Peyer's patch (tissue), 4 donors: Measurements from ENCODE around the gene ST6GAL1. TPM values are rescaled to one million over a fixed set of nuclear protein-coding genes. Genes with fewer than 3 reads are reported as not detected.

Source experiments
- DNase-seq, 3 donors: peaks; one replicate each; pipeline ENCODE4 v3.0.0-alpha.2; 2017 to 2019
- H3K27ac ChIP-seq, 4 donors: fragments of 200-600 bp; sonication (generic); one replicate each; pipeline ENCODE4 v1.5.1; 2016 to 2019
- H3K27me3 ChIP-seq, 2 donors: fragments of 200-600 bp; sonication (generic); one replicate each; pipeline ENCODE4 v1.5.1; 2019
- H3K36me3 ChIP-seq, 3 donors: fragments of 200-600 bp; sonication (generic); one replicate each; pipeline ENCODE4 v1.5.1; 2016 to 2019
- H3K4me1 ChIP-seq, 4 donors: fragments of 200-600 bp; sonication (generic); one replicate each; pipeline ENCODE4 v1.5.1; 2016 to 2019
- H3K4me3 ChIP-seq, 4 donors: fragments of 200-600 bp; sonication (generic); 1 replicate in 3 of 4; 2 replicates in 1 of 4; pipeline ENCODE4 v1.5.1; 2016 to 2019; ENCODE audit warnings: mild to moderate bottlenecking in 1 of 4
- H3K9me3 ChIP-seq, 4 donors: fragments of 200-600 bp; sonication (generic); one replicate each; pipeline ENCODE4 v1.5.1; 2016 to 2019; ENCODE audit warnings: mild to moderate bottlenecking in 1 of 4
- CTCF ChIP-seq, 6 experiments: fragments of 450-650 bp in 4 of 6; fragments of 200-600 bp in 2 of 6; sonication (generic) in 1 of 6; IDR thresholded peaks; one replicate each; pipeline ENCODE4 v1.5.1; 2017 to 2019; ENCODE audit warnings: antibody characterized with exemption in 6 of 6, mild to moderate bottlenecking in 3 of 6, moderate library complexity in 1 of 6
- POLR2A ChIP-seq, 2 donors: fragments of 450-650 bp; IDR thresholded peaks; one replicate each; pipeline ENCODE4 v1.5.1; 2017; ENCODE audit warnings: antibody characterized with exemption in 2 of 2, mild to moderate bottlenecking in 2 of 2, moderate library complexity in 2 of 2
- total RNA-seq, 4 donors: library from RNA; depleted of rRNA; stranded (reverse); fragments of >200 nt; gene quantifications; one replicate each; pipeline ENCODE4 v1.1.0, GENCODE V29; 2016

The ST6GAL1 gene
- total RNA-seq, 4 donors from 2014 or later = 3.7 to 96.6 (median 14.9) TPM

- Histone ChIP-seq H3K4me3 (no peak overlapping the region), H3K27ac (peak overlapping the region in 3 of 4 donors; percentile 25 to 81 (median 62)), H3K4me1 (peaks cover 0 to 11% (median 2%) of the 10 kb centered on the region in 4 donors), H3K36me3 (no peaks in the 10 kb centered on the region), H3K27me3 (no peaks in the 10 kb centered on the region), H3K9me3 (no peaks in the 10 kb centered on the region)
- TF ChIP-seq POLR2A (IDR thresholded peaks at IDR 0.05) (no peak), CTCF (IDR thresholded peaks at IDR 0.05) (peak in 3 of 6 experiments; percentile 20 to 43 (median 41))
- peak in 1 of 3 donors; percentile 69 for DNase-seq
These were observed 136.1 kb downstream of the ST6GAL1 start for GRCh38 chr3:187066228-187066995.

- TF ChIP-seq CTCF (IDR thresholded peaks at IDR 0.05) = no peak
- TF ChIP-seq POLR2A (IDR thresholded peaks at IDR 0.05) = no peak
These were observed 138.5 kb downstream of the ST6GAL1 start for GRCh38 chr3:187068787-187069186.

GRCh38 chr3:187069857-187070516, 139.7 kb downstream of the ST6GAL1 start:
- Histone ChIP-seq H3K4me3 (no peak overlapping the region), H3K9me3 (no peaks in the 10 kb centered on the region), H3K36me3 (peaks cover 0 to 13% (median 0%) of the 10 kb centered on the region in 3 donors), H3K27me3 (no peaks in the 10 kb centered on the region), H3K27ac (no peak overlapping the region), H3K4me1 (peaks cover 0 to 7% (median 3%) of the 10 kb centered on the region in 4 donors)
- DNase-seq = no peak
- TF ChIP-seq CTCF (IDR thresholded peaks at IDR 0.05) = no peak
- TF ChIP-seq POLR2A (IDR thresholded peaks at IDR 0.05) = no peak

More at GRCh38 chr3:187068787-187069186, 138.5 kb downstream of the ST6GAL1 start:
- Histone ChIP-seq H3K27ac (peak overlapping the region in 1 of 4 donors; percentile 38), H3K36me3 (peaks cover 0 to 5% (median 0%) of the 10 kb centered on the region in 3 donors), H3K4me3 (no peak overlapping the region), H3K4me1 (peaks cover 0 to 14% (median 5%) of the 10 kb centered on the region in 4 donors), H3K9me3 (no peaks in the 10 kb centered on the region), H3K27me3 (no peaks in the 10 kb centered on the region)
- no peak for DNase-seq

- Histone ChIP-seq H3K36me3 (peaks cover 0 to 13% (median 0%) of the 10 kb centered on the region in 3 donors), H3K9me3 (no peaks in the 10 kb centered on the region), H3K27ac (peak overlapping the region in 2 of 4 donors; percentile 51 to 60), H3K4me3 (no peak overlapping the region), H3K27me3 (no peaks in the 10 kb centered on the region), H3K4me1 (peaks cover 0 to 7% (median 3%) of the 10 kb centered on the region in 4 donors)
- no peak for DNase-seq
- TF ChIP-seq POLR2A (IDR thresholded peaks at IDR 0.05) (no peak), CTCF (IDR thresholded peaks at IDR 0.05) (no peak)
These were observed 141.8 kb downstream of the ST6GAL1 start for GRCh38 chr3:187072102-187072501.

GRCh38 chr3:187072511-187072910, 142.2 kb downstream of the ST6GAL1 start:
- TF ChIP-seq POLR2A (IDR thresholded peaks at IDR 0.05) = no peak
- TF ChIP-seq CTCF (IDR thresholded peaks at IDR 0.05) = no peak
- Histone ChIP-seq H3K27me3 (no peaks in the 10 kb centered on the region), H3K4me1 (peaks cover 0 to 7% (median 3%) of the 10 kb centered on the region in 4 donors), H3K9me3 (no peaks in the 10 kb centered on the region), H3K27ac (peak overlapping the region in 2 of 4 donors; percentile 51 to 60), H3K4me3 (no peak overlapping the region), H3K36me3 (peaks cover 0 to 13% (median 0%) of the 10 kb centered on the region in 3 donors)
- peak in 1 of 3 donors; percentile 68 for DNase-seq
